Kidney tubule cell (primary cell): ENCODE data around the gene DIPK1C.

ENCODE experiments used
- DNase-seq: peaks from one replicate; pipeline ENCODE4 v3.0.0-alpha.2; 2018; ENCODE audit warnings: low spot score

DIPK1C gene

GRCh38 chr18:74451148-74451547, 6.0 kb downstream of the DIPK1C start:
- no peak for DNase-seq

GRCh38 chr18:74450626-74451025, 6.5 kb downstream of the DIPK1C start:
- no peak for DNase-seq

- no peak for DNase-seq
Observed at GRCh38 chr18:74447404-74448152, 9.5 kb downstream of the DIPK1C start.

GRCh38 chr18:74446631-74447403, 10.3 kb downstream of the DIPK1C start:
- no peak for DNase-seq

- no peak for DNase-seq
Observed at GRCh38 chr18:74446178-74446577, 10.9 kb downstream of the DIPK1C start.

GRCh38 chr18:74445585-74445984, 11.5 kb downstream of the DIPK1C start:
- no peak for DNase-seq

- peak; percentile 14 for DNase-seq
Observed at GRCh38 chr18:74444104-74444503, 13.0 kb downstream of the DIPK1C start.

- no peak for DNase-seq
Observed at GRCh38 chr18:74440808-74441427, 16.2 kb downstream of the DIPK1C start.

- no peak for DNase-seq
Observed at GRCh38 chr18:74438091-74438490, 19.0 kb downstream of the DIPK1C start.

- DNase-seq, result no peak
Observed at GRCh38 chr18:74436158-74436769, 20.8 kb downstream of the DIPK1C start.

- DNase-seq, result no peak
Observed at GRCh38 chr18:74435740-74436139, 21.4 kb downstream of the DIPK1C start.

- DNase-seq, result no peak
Observed at GRCh38 chr18:74434466-74434865, 22.6 kb downstream of the DIPK1C start.

GRCh38 chr18:74430806-74431571, 26.1 kb downstream of the DIPK1C start:
- DNase-seq, result no peak

- DNase-seq, result no peak
Observed at GRCh38 chr18:74430231-74430630, 26.9 kb downstream of the DIPK1C start.

GRCh38 chr18:74429096-74429495, 28.0 kb downstream of the DIPK1C start:
- DNase-seq, result peak; percentile 13

GRCh38 chr18:74427442-74428112, 29.5 kb downstream of the DIPK1C start:
- DNase-seq, result no peak

GRCh38 chr18:74425876-74426275, 31.2 kb downstream of the DIPK1C start:
- no peak for DNase-seq

- no peak for DNase-seq
Observed at GRCh38 chr18:74425161-74425560, 31.9 kb downstream of the DIPK1C start.

GRCh38 chr18:74422541-74422940, 34.6 kb downstream of the DIPK1C start:
- DNase-seq, result no peak

- no peak for DNase-seq
Observed at GRCh38 chr18:74420926-74421325, 36.2 kb downstream of the DIPK1C start.

GRCh38 chr18:74420481-74420880, 36.6 kb downstream of the DIPK1C start:
- no peak for DNase-seq
